Ureter (tissue), 1 donor: Measurements from ENCODE around the gene ISX. TPM values are rescaled to one million over a fixed set of nuclear protein-coding genes. Genes with fewer than 3 reads are reported as not detected.
"Not testable (repeated sequence)": the region's sequence is repeated elsewhere in the genome, so short reads cannot be mapped to it uniquely, and the experiment has no call there.

Source experiments
- DNase-seq: peaks from one replicate; pipeline ENCODE4 v3.0.0-alpha.2; 2020; ENCODE audit warnings: low spot score
- total RNA-seq: library from RNA; stranded (reverse); gene quantifications from one replicate; pipeline ENCODE4 v1.2.4, GENCODE V29; 2023
- donor health status: DM: yes; HTN: yes; CAD: no.

ISX gene
- total RNA-seq: not detected

- DNase-seq: no peak
Observed at GRCh38 chr22:35065796-35066218, at the start of gene ISX. TSS of gene ISX (plus strand) at chr22:35066158. CDS start at chr22:35067088, 930 bp downstream.

- no peak for DNase-seq
Observed at GRCh38 chr22:35016909-35017308, 49.0 kb upstream of the ISX start.

- no peak for DNase-seq
Observed at GRCh38 chr22:35018995-35019394, 47.0 kb upstream of the ISX start.

GRCh38 chr22:35020517-35020916 is 45.4 kb upstream of the ISX start:
- no peak for DNase-seq

GRCh38 chr22:35021161-35021560 is 44.8 kb upstream of the ISX start:
- DNase-seq: no peak

- DNase-seq: no peak
Observed at GRCh38 chr22:35022291-35022690, 43.7 kb upstream of the ISX start.

GRCh38 chr22:35023692-35024363 is 42.1 kb upstream of the ISX start:
- DNase-seq: peak; percentile 69

GRCh38 chr22:35024364-35024692 is 41.6 kb upstream of the ISX start:
- no peak for DNase-seq

- DNase-seq: not testable (repeated sequence)
Observed at GRCh38 chr22:35030112-35030511, 35.8 kb upstream of the ISX start.

GRCh38 chr22:35032571-35032970 is 33.4 kb upstream of the ISX start:
- DNase-seq: no peak

- DNase-seq: no peak
Observed at GRCh38 chr22:35033635-35034296, 32.2 kb upstream of the ISX start.

GRCh38 chr22:35034963-35035362 is 31.0 kb upstream of the ISX start:
- DNase-seq: no peak

GRCh38 chr22:35037089-35037488 is 28.9 kb upstream of the ISX start:
- no peak for DNase-seq

- no peak for DNase-seq
Observed at GRCh38 chr22:35039625-35040024, 26.3 kb upstream of the ISX start.

GRCh38 chr22:35043252-35043933 is 22.6 kb upstream of the ISX start:
- DNase-seq: no peak

GRCh38 chr22:35043934-35044319 is 22.0 kb upstream of the ISX start:
- no peak for DNase-seq

GRCh38 chr22:35044607-35045390 is 21.2 kb upstream of the ISX start:
- no peak for DNase-seq

- no peak for DNase-seq
Observed at GRCh38 chr22:35045451-35045850, 20.5 kb upstream of the ISX start.

- no peak for DNase-seq
Observed at GRCh38 chr22:35046744-35047462, 19.1 kb upstream of the ISX start.

- DNase-seq: not testable (repeated sequence)
Observed at GRCh38 chr22:35050038-35050437, 15.9 kb upstream of the ISX start.

GRCh38 chr22:35051013-35051535 is 14.9 kb upstream of the ISX start:
- DNase-seq: no peak
